DND-41 (cell line): Measurements from ENCODE around the gene TTC28.

ENCODE experiments used
- EZH2 ChIP-seq: IDR thresholded peaks from 3 replicates; pipeline ENCODE4 v1.6.1; 2012; ENCODE audit warnings: borderline replicate concordance, low read depth, mild to moderate bottlenecking, moderate library complexity, low read length, inconsistent platforms; ENCODE audit not compliant: severe bottlenecking
- TF ChIP-seq, protein P1 (sequence below): IDR thresholded peaks from 2 replicates; pipeline ENCODE4 v1.5.1; 2012; ENCODE audit warnings: borderline replicate concordance, low read length, moderate library complexity, mild to moderate bottlenecking; ENCODE audit not compliant: poor library complexity, severe bottlenecking; ENCODE audit errors: extremely low read depth

DNA sequence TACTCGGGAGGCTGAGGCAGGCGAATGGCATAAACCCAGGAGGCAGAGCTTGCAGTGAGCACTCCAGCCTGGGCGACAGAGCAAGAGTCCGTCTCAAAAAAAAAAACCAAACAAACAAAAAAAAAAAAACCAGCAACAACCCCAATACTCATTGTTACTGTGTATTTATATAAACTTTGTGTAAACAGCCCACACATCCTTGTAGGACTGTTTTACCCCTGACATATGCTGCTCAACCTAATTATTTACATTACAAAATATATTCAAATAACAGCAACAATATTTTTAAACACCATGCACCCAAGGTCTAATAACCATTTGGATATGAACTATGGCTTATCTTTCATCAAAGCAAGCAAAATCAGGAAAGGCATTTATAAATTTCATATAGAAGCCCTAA is 284.1 kb downstream of the TTC28 start:
- TF ChIP-seq, protein P1, sequence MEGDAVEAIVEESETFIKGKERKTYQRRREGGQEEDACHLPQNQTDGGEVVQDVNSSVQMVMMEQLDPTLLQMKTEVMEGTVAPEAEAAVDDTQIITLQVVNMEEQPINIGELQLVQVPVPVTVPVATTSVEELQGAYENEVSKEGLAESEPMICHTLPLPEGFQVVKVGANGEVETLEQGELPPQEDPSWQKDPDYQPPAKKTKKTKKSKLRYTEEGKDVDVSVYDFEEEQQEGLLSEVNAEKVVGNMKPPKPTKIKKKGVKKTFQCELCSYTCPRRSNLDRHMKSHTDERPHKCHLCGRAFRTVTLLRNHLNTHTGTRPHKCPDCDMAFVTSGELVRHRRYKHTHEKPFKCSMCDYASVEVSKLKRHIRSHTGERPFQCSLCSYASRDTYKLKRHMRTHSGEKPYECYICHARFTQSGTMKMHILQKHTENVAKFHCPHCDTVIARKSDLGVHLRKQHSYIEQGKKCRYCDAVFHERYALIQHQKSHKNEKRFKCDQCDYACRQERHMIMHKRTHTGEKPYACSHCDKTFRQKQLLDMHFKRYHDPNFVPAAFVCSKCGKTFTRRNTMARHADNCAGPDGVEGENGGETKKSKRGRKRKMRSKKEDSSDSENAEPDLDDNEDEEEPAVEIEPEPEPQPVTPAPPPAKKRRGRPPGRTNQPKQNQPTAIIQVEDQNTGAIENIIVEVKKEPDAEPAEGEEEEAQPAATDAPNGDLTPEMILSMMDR: no peak
- TF ChIP-seq EZH2: no peak
